GM19328 (cell line): ENCODE results near the gene FGF12.
A peak's percentile ranks its signal among the peaks of the same experiment; 100 is the strongest.

Experiments
- ATAC-seq: cut with Tn5 transposase; IDR thresholded peaks from one replicate; pipeline ENCODE4 v1.9.1; 2021; ENCODE audit warnings: mild to moderate bottlenecking, moderate library complexity; ENCODE audit not compliant: unreplicated experiment

Gene FGF12

GRCh38 chr3:192155194-192155593 is 572.1 kb downstream of the FGF12 start:
- no peak for ATAC-seq

- no peak for ATAC-seq
Measured at GRCh38 chr3:192133271-192133670, 594.1 kb downstream of the FGF12 start.

GRCh38 chr3:192130534-192131132 is 596.7 kb downstream of the FGF12 start:
- peak; percentile 69 for ATAC-seq

GRCh38 chr3:192129586-192129985 is 597.8 kb downstream of the FGF12 start:
- no peak for ATAC-seq

- peak; percentile 58 for ATAC-seq
Measured at GRCh38 chr3:192128922-192129321, 598.4 kb downstream of the FGF12 start.

- no peak for ATAC-seq
Measured at GRCh38 chr3:192128060-192128459, 599.3 kb downstream of the FGF12 start.

- peak; percentile 66 for ATAC-seq
Measured at GRCh38 chr3:192122832-192123594, 604.3 kb downstream of the FGF12 start.

GRCh38 chr3:192121923-192122322 is 605.4 kb downstream of the FGF12 start:
- ATAC-seq = no peak

- ATAC-seq = no peak
Measured at GRCh38 chr3:192108820-192109219, 618.5 kb downstream of the FGF12 start.

- no peak for ATAC-seq
Measured at GRCh38 chr3:192106543-192106942, 620.8 kb downstream of the FGF12 start.

GRCh38 chr3:192092388-192093005 is 634.8 kb downstream of the FGF12 start:
- ATAC-seq = no peak

- no peak for ATAC-seq
Measured at GRCh38 chr3:192091831-192092230, 635.5 kb downstream of the FGF12 start.

GRCh38 chr3:192090586-192090985 is 636.8 kb downstream of the FGF12 start:
- ATAC-seq = peak; percentile 69
